Heart right ventricle (tissue), 16 donors: ENCODE measurements around the gene ZNF609. TPM values are rescaled to one million over a fixed set of nuclear protein-coding genes. Genes with fewer than 3 reads are reported as not detected.

Experiments used
- ATAC-seq, 8 donors: fragments of 200-7000 bp; cut with Tn5 transposase; one replicate each; pipeline ENCODE4 v1.9.1; 2020; ENCODE audit warnings: mild to moderate bottlenecking in 8 of 8, moderate library complexity in 8 of 8, moderate number of reproducible peaks in 1 of 8
- DNase-seq, 2 donors: peaks; one replicate each; pipeline ENCODE4 v3.0.0-alpha.2; 2020
- H3K27ac ChIP-seq, 10 donors: fragments of 200-600 bp; sonication (generic) in 2 of 10; one replicate each; pipeline versions ENCODE4 v1.5.0 to v1.8.0; 2020 to 2022; ENCODE audit warnings: mild to moderate bottlenecking in 3 of 10
- H3K27me3 ChIP-seq, 7 donors: fragments of 200-600 bp; one replicate each; pipeline ENCODE4 v1.8.0; 2021 to 2022; ENCODE audit warnings: mild to moderate bottlenecking in 2 of 7
- H3K36me3 ChIP-seq, 9 donors: fragments of 200-600 bp; sonication (generic) in 1 of 9; one replicate each; pipeline versions ENCODE4 v1.5.0 to v1.8.0; 2020 to 2022; ENCODE audit warnings: mild to moderate bottlenecking in 2 of 9
- H3K4me1 ChIP-seq, 9 donors: fragments of 200-600 bp; sonication (generic) in 1 of 9; one replicate each; pipeline versions ENCODE4 v1.5.0 to v1.8.0; 2020 to 2022; ENCODE audit warnings: mild to moderate bottlenecking in 4 of 9
- H3K4me3 ChIP-seq, 10 donors: fragments of 200-600 bp; sonication (generic) in 2 of 10; one replicate each; pipeline versions ENCODE4 v1.5.0 to v1.8.0; 2020 to 2022; ENCODE audit warnings: mild to moderate bottlenecking in 7 of 10, moderate library complexity in 2 of 10
- H3K9me3 ChIP-seq, 11 donors: fragments of 200-600 bp in 10 of 11; sonication (generic) in 2 of 11; one replicate each; pipeline versions ENCODE4 v1.5.0 to v1.8.0; 2013 to 2022; ENCODE audit warnings: mild to moderate bottlenecking in 2 of 11, control low read depth in 1 of 11, moderate library complexity in 1 of 11
- WGBS, 2 donors: extraction: QIAGEN DNeasy Blood & Tissue Kit; methylation state at CpG; one replicate each; pipeline ENCODE4 v1.1.7; 2013; ENCODE audit warnings: inconsistent platforms in 1 of 2; 5-methylcytosine and 5-hydroxymethylcytosine counted together
- intact Hi-C, 10 donors: fragments of 100-400 bp; cut with DNase I; formaldehyde crosslinking; loops; one replicate each; pipeline versions ENCODE4 v1.11.1 to v1.14.2; 2022
- polyA plus RNA-seq, 2 donors: library from polyadenylated mRNA; stranded (reverse); fragments of 200-250 nt; gene quantifications; one replicate each; pipeline ENCODE4 v1.2.3, GENCODE V29; 2013
- total RNA-seq, 10 donors: library from RNA; stranded (reverse); fragmentation: NEBNext Ultra II Directional in 3 of 10; extraction: Animal tissue kit (Norgen Biotek cat#: 25700) in 3 of 10; gene quantifications; one replicate each; pipeline versions ENCODE4 v1.2.1 to v1.2.4, GENCODE V29; 2021 to 2023
- TF ChIP-seq, protein P1 (sequence below), 9 donors: fragments of 200-600 bp; sonication (generic) in 2 of 9; IDR thresholded peaks; one replicate each; pipeline versions ENCODE4 v1.5.0 to v1.8.0; 2021 to 2022; ENCODE audit warnings: antibody characterized with exemption in 9 of 9, mild to moderate bottlenecking in 5 of 9, moderate library complexity in 1 of 9
- donor health status: Arrhythmogenic right ventricular cardiomyopathy.
- donor health status: ischemic (EF 13 %, LVEDD 7.1; RV severe dilation, severe dysfunction).
- donor health status: healthy with polysubstance abuse.
- donor health status: DM: no; HTN: yes; CAD: no.
- donor health status: DM: no; HTN: no; CAD: no.
- donor health status: ischemic (EF 25% LVEDD 6.9; RV normal size, moderate dysfunction).
- donor health status: ischemic (EF 25% LVEDD 5.7; RV mildly dilated, moderate dysfunction).
- donor health status: healthy.
- donor health status: DM: yes; HTN: yes; CAD: no.
- donor health status: Ischemic cardiomyopathy.
- donor health status: ischemic (EF 35%, LVEDD 5.7; RV mildly dilated, moderate dysfunction).
- donor health status: nonischemic (EF 11% LVEDD 7.7; RV severe dilation, severe dysfunction).
- donor health status: DM: yes; HTN: yes; CAD: no.
- donor health status: PGD.
- donor health status: ischemic (EF 29% LVEDD 5.4; RV normal size, mild dysfunction).
- donor health status: nonischemic (EF 23%, LVEDD 6.1; RV moderate dilation, normal function).

ZNF609 gene
- total and polyA plus RNA-seq, 12 donors, result 4.0 to 19.2 (median 15.8) TPM

DNA sequence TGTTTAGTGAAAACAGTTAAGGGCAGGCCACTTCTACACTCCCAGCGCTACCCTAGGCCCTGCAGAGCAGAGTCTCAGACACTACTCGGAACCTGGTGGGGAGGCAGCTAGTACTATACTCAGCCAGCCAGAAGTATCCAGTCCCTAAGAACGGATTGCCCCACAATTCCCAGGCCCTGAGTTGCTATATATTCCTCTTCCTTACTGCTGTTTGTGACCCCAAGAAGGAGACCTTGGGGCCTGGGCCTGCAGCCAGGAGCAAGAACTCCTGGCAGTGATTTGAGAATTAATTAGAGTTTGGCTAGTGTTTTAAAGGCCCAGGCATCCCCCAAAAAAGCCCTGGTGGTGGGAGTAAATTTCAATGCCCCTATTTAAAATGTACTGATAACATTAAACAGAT is 227.3 kb downstream of the ZNF609 start:
- ATAC-seq (peak in 5 of 8 donors; percentile 4 to 24 (median 15)), DNase-seq (no peak)
- H3K27ac ChIP-seq, result peak overlapping the region; percentile 7 to 70 (median 50)
- peaks cover 0 to 99% (median 20%) of the 10 kb centered on the region in 9 donors for H3K36me3 ChIP-seq
- no peak overlapping the region for H3K4me3 ChIP-seq
- TF ChIP-seq, protein P1, sequence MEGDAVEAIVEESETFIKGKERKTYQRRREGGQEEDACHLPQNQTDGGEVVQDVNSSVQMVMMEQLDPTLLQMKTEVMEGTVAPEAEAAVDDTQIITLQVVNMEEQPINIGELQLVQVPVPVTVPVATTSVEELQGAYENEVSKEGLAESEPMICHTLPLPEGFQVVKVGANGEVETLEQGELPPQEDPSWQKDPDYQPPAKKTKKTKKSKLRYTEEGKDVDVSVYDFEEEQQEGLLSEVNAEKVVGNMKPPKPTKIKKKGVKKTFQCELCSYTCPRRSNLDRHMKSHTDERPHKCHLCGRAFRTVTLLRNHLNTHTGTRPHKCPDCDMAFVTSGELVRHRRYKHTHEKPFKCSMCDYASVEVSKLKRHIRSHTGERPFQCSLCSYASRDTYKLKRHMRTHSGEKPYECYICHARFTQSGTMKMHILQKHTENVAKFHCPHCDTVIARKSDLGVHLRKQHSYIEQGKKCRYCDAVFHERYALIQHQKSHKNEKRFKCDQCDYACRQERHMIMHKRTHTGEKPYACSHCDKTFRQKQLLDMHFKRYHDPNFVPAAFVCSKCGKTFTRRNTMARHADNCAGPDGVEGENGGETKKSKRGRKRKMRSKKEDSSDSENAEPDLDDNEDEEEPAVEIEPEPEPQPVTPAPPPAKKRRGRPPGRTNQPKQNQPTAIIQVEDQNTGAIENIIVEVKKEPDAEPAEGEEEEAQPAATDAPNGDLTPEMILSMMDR (IDR thresholded peaks at IDR 0.05), result no peak
- 36 to 47% methylated on average over 3 of the region's 3 CpGs for WGBS, 2 donors
- H3K9me3 ChIP-seq, result no peaks in the 10 kb centered on the region
- intact Hi-C loops, result loop anchor here in 8 of 10 donors (2.0 to 10.0 kb wide), 6 partner anchors 39 to 473 kb away; no protein-coding TSS in a partner anchor
- H3K4me1 ChIP-seq, result peaks cover 31 to 88% (median 47%) of the 10 kb centered on the region in 9 donors
- no peaks in the 10 kb centered on the region for H3K27me3 ChIP-seq

- ATAC-seq, result no peak
- TF ChIP-seq, protein P1 (IDR thresholded peaks at IDR 0.05), result no peak
- WGBS, 2 donors, result 70 to 78% methylated on average over 3 of the region's 3 CpGs
- Histone ChIP-seq H3K27ac (peak overlapping the region in 7 of 10 donors; percentile 33 to 70 (median 49)), H3K27me3 (no peaks in the 10 kb centered on the region), H3K4me3 (no peak overlapping the region), H3K9me3 (no peaks in the 10 kb centered on the region), H3K4me1 (peaks cover 37 to 88% (median 58%) of the 10 kb centered on the region in 9 donors), H3K36me3 (peaks cover 0 to 100% (median 20%) of the 10 kb centered on the region in 9 donors)
- DNase-seq, result no peak
- intact Hi-C loops, result loop anchor here in 7 of 10 donors (2.0 to 10.0 kb wide), 5 partner anchors 40 to 474 kb away; no protein-coding TSS in a partner anchor
Measured at GRCh38 chr15:64688770-64689169, 228.4 kb downstream of the ZNF609 start.

GRCh38 chr15:64690008-64690407 is 229.6 kb downstream of the ZNF609 start:
- H3K27me3 ChIP-seq, result no peaks in the 10 kb centered on the region
- DNase-seq (no peak), ATAC-seq (peak in 1 of 8 donors; percentile 4)
- H3K4me1 ChIP-seq, result peaks cover 39 to 96% (median 71%) of the 10 kb centered on the region in 9 donors
- TF ChIP-seq, protein P1 (IDR thresholded peaks at IDR 0.05), result no peak
- H3K4me3 ChIP-seq, result no peak overlapping the region
- intact Hi-C loops, result no loop called here
- peaks cover 0 to 100% (median 20%) of the 10 kb centered on the region in 9 donors for H3K36me3 ChIP-seq
- H3K27ac ChIP-seq, result peak overlapping the region; percentile 46 to 97 (median 82)
- no peaks in the 10 kb centered on the region for H3K9me3 ChIP-seq
- WGBS, 2 donors, result 15 to 39% methylated on average over 3 of the region's 3 CpGs

- TF ChIP-seq, protein P1 (IDR thresholded peaks at IDR 0.05), result peak in 3 of 9 donors; percentile 9 to 16 (median 9)
- intact Hi-C loops, result no loop called here
- H3K27ac ChIP-seq, result peak overlapping the region; percentile 46 to 97 (median 82)
- DNase-seq (no peak), ATAC-seq (peak in 4 of 8 donors; percentile 5 to 23 (median 10))
- H3K9me3 ChIP-seq, result no peaks in the 10 kb centered on the region
- peaks cover 47 to 96% (median 73%) of the 10 kb centered on the region in 9 donors for H3K4me1 ChIP-seq
- no peak overlapping the region for H3K4me3 ChIP-seq
- peaks cover 0 to 100% (median 20%) of the 10 kb centered on the region in 9 donors for H3K36me3 ChIP-seq
- 45 to 50% methylated on average over 6 of the region's 6 CpGs for WGBS, 2 donors
- H3K27me3 ChIP-seq, result no peaks in the 10 kb centered on the region
Measured at GRCh38 chr15:64690578-64691296, 230.4 kb downstream of the ZNF609 start.
